Nephron (organoid): ENCODE measurements around the gene FBXL3.
A peak's percentile ranks its signal among the peaks of the same experiment; 100 is the strongest.

Experiments
- H3K27ac Mint-ChIP-seq, 3 experiments: 2 replicates each; pipeline ENCODE4 v1.8.0; 2020; ENCODE audit warnings: mixed read lengths in 3 of 3, mild to moderate bottlenecking in 2 of 3, moderate library complexity in 1 of 3
- H3K27me3 Mint-ChIP-seq: 2 replicates; pipeline ENCODE4 v1.8.0; 2021; ENCODE audit warnings: low read depth, mild to moderate bottlenecking, moderate library complexity, mixed read lengths
- H3K36me3 Mint-ChIP-seq: 2 replicates; pipeline ENCODE4 v1.8.0; 2020; ENCODE audit warnings: low read depth, mixed read lengths
- H3K4me1 Mint-ChIP-seq: 2 replicates; pipeline ENCODE4 v1.8.0; 2020; ENCODE audit warnings: mixed read lengths
- H3K4me3 Mint-ChIP-seq, 3 experiments: 2 replicates each; pipeline ENCODE4 v1.8.0; 2020; ENCODE audit warnings: mild to moderate bottlenecking in 3 of 3, mixed read lengths in 3 of 3, moderate library complexity in 2 of 3
- H3K9me3 Mint-ChIP-seq: 2 replicates; pipeline ENCODE4 v1.8.0; 2020; ENCODE audit warnings: mixed read lengths
- CTCF ChIP-seq, 3 experiments: fragments of 200-600 bp; sonication (generic); IDR thresholded peaks; one replicate each; pipeline ENCODE4 v1.5.0; 2021; ENCODE audit warnings: antibody characterized with exemption in 3 of 3; ENCODE audit not compliant: unreplicated experiment in 3 of 3

The FBXL3 gene

GRCh38 chr13:77001963-77002587 is 24.9 kb downstream of the FBXL3 start:
- Mint-ChIP-seq H3K4me1 (peaks cover 12% of the 10 kb centered on the region), H3K27ac (peak overlapping the region in 1 of 3 experiments; percentile 13), H3K9me3 (no peaks in the 10 kb centered on the region)

GRCh38 chr13:77001540-77001939 is 25.4 kb downstream of the FBXL3 start:
- Mint-ChIP-seq H3K36me3 (peaks cover 49% of the 10 kb centered on the region), H3K27ac (no peak overlapping the region), H3K9me3 (no peaks in the 10 kb centered on the region), H3K4me3 (no peak overlapping the region), H3K4me1 (peaks cover 12% of the 10 kb centered on the region), H3K27me3 (no peaks in the 10 kb centered on the region)
- TF ChIP-seq CTCF (IDR thresholded peaks at IDR 0.05; ENCODE audit: unreplicated experiment in 3 of 3), result no peak

More at GRCh38 chr13:77001963-77002587, 24.9 kb downstream of the FBXL3 start:
- TF ChIP-seq CTCF (IDR thresholded peaks at IDR 0.05; ENCODE audit: unreplicated experiment in 3 of 3), result no peak
- H3K36me3 Mint-ChIP-seq, result peaks cover 46% of the 10 kb centered on the region
- no peak overlapping the region for H3K4me3 Mint-ChIP-seq
- no peaks in the 10 kb centered on the region for H3K27me3 Mint-ChIP-seq

GRCh38 chr13:77000475-77000874 is 26.5 kb downstream of the FBXL3 start:
- Mint-ChIP-seq H3K9me3 (no peaks in the 10 kb centered on the region), H3K36me3 (peaks cover 56% of the 10 kb centered on the region), H3K4me3 (no peak overlapping the region), H3K4me1 (peaks cover 12% of the 10 kb centered on the region), H3K27me3 (no peaks in the 10 kb centered on the region), H3K27ac (no peak overlapping the region)
- no peak for TF ChIP-seq CTCF (IDR thresholded peaks at IDR 0.05; ENCODE audit: unreplicated experiment in 3 of 3)

- H3K4me3 Mint-ChIP-seq, result peak overlapping the region; percentile 97 to 99 (median 99)
- H3K36me3 Mint-ChIP-seq, result peaks cover 34% of the 10 kb centered on the region
- no peak for TF ChIP-seq CTCF (IDR thresholded peaks at IDR 0.05; ENCODE audit: unreplicated experiment in 3 of 3)
- no peaks in the 10 kb centered on the region for H3K27me3 Mint-ChIP-seq
- H3K27ac Mint-ChIP-seq, result peak overlapping the region in 1 of 3 experiments; percentile 42
- no peaks in the 10 kb centered on the region for H3K9me3 Mint-ChIP-seq
- peaks cover 21% of the 10 kb centered on the region for H3K4me1 Mint-ChIP-seq
These were observed 32.7 kb downstream of the FBXL3 start for GRCh38 chr13:76994281-76994680.

- Mint-ChIP-seq H3K27me3 (no peaks in the 10 kb centered on the region), H3K36me3 (peaks cover 26% of the 10 kb centered on the region), H3K9me3 (no peaks in the 10 kb centered on the region), H3K4me3 (peak overlapping the region; percentile 97 to 99 (median 99)), H3K4me1 (peaks cover 21% of the 10 kb centered on the region), H3K27ac (peak overlapping the region in 1 of 3 experiments; percentile 66)
- no peak for TF ChIP-seq CTCF (IDR thresholded peaks at IDR 0.05; ENCODE audit: unreplicated experiment in 3 of 3)
These were observed 33.5 kb downstream of the FBXL3 start for GRCh38 chr13:76993473-76993872.

- Mint-ChIP-seq H3K27me3 (no peaks in the 10 kb centered on the region), H3K4me3 (peak overlapping the region; percentile 97 to 99 (median 99)), H3K9me3 (no peaks in the 10 kb centered on the region), H3K27ac (peak overlapping the region in 2 of 3 experiments; percentile 66 to 79), H3K4me1 (peaks cover 21% of the 10 kb centered on the region), H3K36me3 (peaks cover 22% of the 10 kb centered on the region)
- TF ChIP-seq CTCF (IDR thresholded peaks at IDR 0.05; ENCODE audit: unreplicated experiment in 3 of 3), result no peak
These were observed 33.9 kb downstream of the FBXL3 start for GRCh38 chr13:76993021-76993420.
